ENCODE results near the gene PRKCI.

GRCh38 chr3:170331143-170331542 is 108.9 kb downstream of the PRKCI start:
- TF ChIP-seq CTCF (IDR thresholded peaks at IDR 0.05 in 2 of 3, conservative IDR thresholded peaks at IDR 0.05 in 1 of 3; ENCODE audit: insufficient read depth in 2 of 3, low read depth in 1 of 3, low read length in 3 of 3), result no peak
- TF ChIP-seq POLR2A (conservative IDR thresholded peaks at IDR 0.05), result no peak
- TF ChIP-seq MAX (CRISPR knock-in tag; IDR thresholded peaks at IDR 0.05), result no peak
- TF ChIP-seq FOXO4 (CRISPR knock-in tag; IDR thresholded peaks at IDR 0.05), result no peak

Data from K562 (cell line).